Activated CD8-positive, alpha-beta T cell treated with anti-CD3 and anti-CD28 coated beads, Interleukin-2, amount 10 ng/mL, durations not matched to agents 7 days and 5 days (primary cell): ENCODE measurements around the gene STXBP6. TPM values are rescaled to one million over a fixed set of nuclear protein-coding genes. Genes with fewer than 3 reads are reported as not detected.

Experiments used
- ATAC-seq: fragments of 150-1000 bp; cut with Tn5 transposase; one replicate; pipeline ENCODE4 v1.10.0; 2021; ENCODE audit warnings: moderate library complexity
- CTCF ChIA-PET: fragments of 350-600 bp; sonication (Branson Sonifier 250); formaldehyde crosslinking; loops from one replicate; lab custom pipeline; 2021; ENCODE audit warnings: antibody characterized with exemption; lab: Charles Lee
- POLR2A ChIA-PET: fragments of 350-600 bp; sonication (Branson Sonifier 250); formaldehyde crosslinking; loops from one replicate; lab custom pipeline; 2021; ENCODE audit warnings: antibody characterized with exemption; lab: Charles Lee
- DNase-seq: peaks from one replicate; pipeline ENCODE4 v3.0.0-alpha.2; 2020
- H3K27ac Mint-ChIP-seq: one replicate; pipeline ENCODE4 v1.8.0; 2021; ENCODE audit warnings: mild to moderate bottlenecking, mixed read lengths
- H3K27me3 Mint-ChIP-seq: one replicate; pipeline ENCODE4 v1.8.0; 2021; ENCODE audit warnings: low read depth, mixed read lengths
- H3K36me3 Mint-ChIP-seq: one replicate; pipeline ENCODE4 v1.8.0; 2021; ENCODE audit warnings: low read depth, mixed read lengths
- H3K4me1 Mint-ChIP-seq: one replicate; pipeline ENCODE4 v1.8.0; 2021; ENCODE audit warnings: low read depth, mixed read lengths
- H3K4me3 Mint-ChIP-seq: one replicate; pipeline ENCODE4 v1.8.0; 2021; ENCODE audit warnings: mild to moderate bottlenecking, mixed read lengths
- H3K9me3 Mint-ChIP-seq: one replicate; pipeline ENCODE4 v1.8.0; 2022; ENCODE audit warnings: mixed read lengths; ENCODE audit not compliant: insufficient read depth
- total RNA-seq, 2 experiments: library from RNA; stranded (reverse); gene quantifications; one replicate each; pipeline ENCODE4 v1.2.3, GENCODE V29; 2021

Gene STXBP6
- total RNA-seq, 2 experiments from 2014 or later: not detected

DNA sequence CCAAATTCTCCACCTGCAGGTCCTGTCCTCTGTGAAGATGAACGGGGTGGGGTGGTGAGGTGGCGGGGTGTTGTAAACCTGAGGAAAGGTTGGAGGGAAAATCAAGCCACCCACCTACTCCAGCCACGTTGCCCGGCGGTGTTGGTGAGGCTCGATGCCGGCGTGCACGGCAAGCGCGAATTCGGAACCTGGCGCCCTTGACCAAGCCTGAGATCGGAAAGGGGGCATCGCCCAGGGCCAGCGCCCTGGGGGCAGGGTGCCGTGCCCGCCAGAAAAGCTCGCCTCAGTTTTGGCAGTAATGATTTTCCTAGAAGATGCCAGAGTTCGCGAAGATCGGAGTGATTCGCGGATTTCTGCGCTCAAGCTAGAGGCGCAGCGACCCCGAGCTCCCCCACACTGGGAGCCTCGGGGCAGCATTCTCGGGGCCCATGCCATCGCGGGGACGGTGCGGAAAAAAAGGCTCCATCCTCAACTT is 817 bp downstream of the STXBP6 start:
- no peak overlapping the region for H3K27ac Mint-ChIP-seq
- ATAC-seq (no peak), DNase-seq (no peak)
- H3K4me3 Mint-ChIP-seq: no peak overlapping the region
- H3K9me3 Mint-ChIP-seq: no peaks in the 10 kb centered on the region
- POLR2A ChIA-PET: no interaction called here
- CTCF ChIA-PET: no interaction called here
- peaks cover 54% of the 10 kb centered on the region for H3K27me3 Mint-ChIP-seq
- peaks cover 4% of the 10 kb centered on the region for H3K4me1 Mint-ChIP-seq
- no peaks in the 10 kb centered on the region for H3K36me3 Mint-ChIP-seq

DNA sequence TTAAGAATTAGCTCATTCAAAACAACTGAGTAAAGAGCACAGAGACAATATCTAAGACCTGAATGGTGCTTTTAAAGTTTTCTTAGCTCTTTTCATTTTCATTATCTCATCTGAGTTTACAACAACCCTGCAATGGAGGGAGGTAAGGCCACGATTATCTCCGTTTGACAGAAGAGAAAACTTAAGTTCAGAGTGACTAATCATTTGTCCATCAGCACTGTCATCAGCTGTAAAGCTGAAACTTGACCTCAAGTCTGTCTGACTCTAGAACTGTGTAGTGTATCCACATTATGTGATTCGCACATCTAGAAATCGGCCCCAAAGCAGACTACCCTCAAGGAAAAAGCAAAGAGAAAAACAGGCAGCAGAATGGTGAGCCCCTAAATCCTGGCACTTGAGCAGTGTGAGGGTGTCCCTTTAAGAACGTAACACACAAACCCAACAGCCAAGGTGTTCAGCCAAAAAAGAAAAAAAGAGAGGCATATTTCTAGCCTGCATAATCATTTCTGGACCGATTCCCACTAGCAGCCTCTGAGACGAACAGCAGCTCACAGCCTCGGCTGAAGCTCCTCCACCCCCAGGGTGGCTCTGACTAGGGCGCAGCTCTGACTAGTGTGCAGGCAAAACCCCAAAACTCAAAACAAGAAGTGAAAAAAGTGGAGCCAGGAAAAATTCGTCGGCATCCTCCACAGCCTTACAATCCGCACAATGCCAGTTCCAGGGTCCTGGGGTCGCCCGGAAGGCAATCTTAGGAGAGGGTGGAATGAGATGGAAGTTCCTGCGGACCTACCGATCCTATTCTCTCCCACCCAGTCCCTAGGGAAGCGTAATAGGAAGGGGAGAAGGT is 1.6 kb downstream of the STXBP6 start:
- peaks cover 54% of the 10 kb centered on the region for H3K27me3 Mint-ChIP-seq

DNA sequence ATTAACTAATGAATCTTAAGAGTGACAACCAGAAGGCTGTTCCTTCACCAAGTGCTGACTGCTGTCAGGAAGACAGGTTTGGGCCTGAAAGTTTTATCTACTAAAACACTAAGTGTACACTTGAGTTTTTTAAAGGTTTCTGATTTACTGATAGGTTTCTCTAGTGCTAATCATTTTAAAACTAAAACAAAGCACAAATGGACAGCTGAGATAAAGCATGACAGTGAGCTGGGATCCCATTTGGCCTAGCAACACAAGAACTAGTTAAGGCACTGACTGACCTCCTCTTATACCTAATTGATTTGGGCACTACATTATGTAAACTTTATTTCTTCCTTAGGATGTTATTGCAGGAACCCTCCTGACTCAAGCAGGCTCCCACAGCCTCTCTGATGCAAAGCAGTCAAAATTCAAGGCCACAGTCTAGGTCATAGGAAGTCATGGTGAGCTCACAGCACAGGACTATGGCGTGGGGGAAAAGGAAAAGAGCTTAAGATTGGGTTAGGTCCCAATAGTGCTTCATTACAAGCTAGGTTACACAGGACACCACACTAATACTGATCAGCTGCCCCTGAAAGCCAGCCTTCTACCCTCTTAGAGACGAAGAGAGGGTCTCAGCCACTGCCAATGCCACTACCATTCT is 3.5 kb downstream of the STXBP6 start:
- Mint-ChIP-seq H3K27me3 (peaks cover 43% of the 10 kb centered on the region), H3K9me3 (no peaks in the 10 kb centered on the region), H3K27ac (no peak overlapping the region), H3K36me3 (no peaks in the 10 kb centered on the region), H3K4me3 (no peak overlapping the region), H3K4me1 (peaks cover 4% of the 10 kb centered on the region)
- DNase-seq: no peak
- CTCF ChIA-PET: no interaction called here
- POLR2A ChIA-PET: no interaction called here
- ATAC-seq: no peak

More for the DNA sequence above, 1.6 kb downstream of the STXBP6 start:
- Mint-ChIP-seq H3K9me3 (no peaks in the 10 kb centered on the region), H3K36me3 (no peaks in the 10 kb centered on the region), H3K27ac (no peak overlapping the region), H3K4me3 (no peak overlapping the region), H3K4me1 (peaks cover 4% of the 10 kb centered on the region)
- no peak for ATAC-seq
- no peak for DNase-seq
- ChIA-PET CTCF (no interaction called here), POLR2A (no interaction called here)

DNA sequence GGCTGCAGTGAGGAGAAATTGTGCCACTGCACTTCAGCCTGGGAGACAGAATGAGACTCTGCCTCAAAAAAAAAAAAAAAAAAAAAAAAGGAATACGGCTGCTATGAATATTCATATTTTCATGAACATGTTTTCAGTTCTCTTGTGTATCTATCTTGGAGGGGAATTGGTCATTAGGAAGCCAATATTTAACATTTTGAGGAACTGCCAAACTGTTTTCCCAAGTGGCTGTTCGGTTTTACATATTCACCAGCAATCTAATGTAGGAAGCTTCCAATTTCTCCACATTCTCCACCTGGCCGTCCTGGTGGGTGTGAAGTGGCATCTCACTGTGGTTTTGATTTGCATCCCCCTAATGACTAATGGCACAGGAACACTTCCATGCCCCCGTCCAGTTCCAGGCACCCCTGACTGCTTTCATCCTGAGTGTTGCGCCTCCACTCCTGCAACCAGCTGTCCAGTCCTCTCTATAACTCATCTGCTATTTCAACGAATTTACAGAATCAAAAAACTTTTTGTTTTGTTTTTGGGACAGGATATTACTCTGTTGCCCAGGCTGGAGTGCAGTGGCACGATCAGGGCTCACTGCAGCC is 5.7 kb downstream of the STXBP6 start:
- no peak overlapping the region for H3K4me3 Mint-ChIP-seq
- no peaks in the 10 kb centered on the region for H3K36me3 Mint-ChIP-seq
- H3K9me3 Mint-ChIP-seq: no peaks in the 10 kb centered on the region
- ChIA-PET POLR2A (no interaction called here), CTCF (no interaction called here)
- ATAC-seq (no peak), DNase-seq (no peak)
- H3K27me3 Mint-ChIP-seq: peaks cover 28% of the 10 kb centered on the region
- H3K4me1 Mint-ChIP-seq: peaks cover 2% of the 10 kb centered on the region
- no peak overlapping the region for H3K27ac Mint-ChIP-seq

DNA sequence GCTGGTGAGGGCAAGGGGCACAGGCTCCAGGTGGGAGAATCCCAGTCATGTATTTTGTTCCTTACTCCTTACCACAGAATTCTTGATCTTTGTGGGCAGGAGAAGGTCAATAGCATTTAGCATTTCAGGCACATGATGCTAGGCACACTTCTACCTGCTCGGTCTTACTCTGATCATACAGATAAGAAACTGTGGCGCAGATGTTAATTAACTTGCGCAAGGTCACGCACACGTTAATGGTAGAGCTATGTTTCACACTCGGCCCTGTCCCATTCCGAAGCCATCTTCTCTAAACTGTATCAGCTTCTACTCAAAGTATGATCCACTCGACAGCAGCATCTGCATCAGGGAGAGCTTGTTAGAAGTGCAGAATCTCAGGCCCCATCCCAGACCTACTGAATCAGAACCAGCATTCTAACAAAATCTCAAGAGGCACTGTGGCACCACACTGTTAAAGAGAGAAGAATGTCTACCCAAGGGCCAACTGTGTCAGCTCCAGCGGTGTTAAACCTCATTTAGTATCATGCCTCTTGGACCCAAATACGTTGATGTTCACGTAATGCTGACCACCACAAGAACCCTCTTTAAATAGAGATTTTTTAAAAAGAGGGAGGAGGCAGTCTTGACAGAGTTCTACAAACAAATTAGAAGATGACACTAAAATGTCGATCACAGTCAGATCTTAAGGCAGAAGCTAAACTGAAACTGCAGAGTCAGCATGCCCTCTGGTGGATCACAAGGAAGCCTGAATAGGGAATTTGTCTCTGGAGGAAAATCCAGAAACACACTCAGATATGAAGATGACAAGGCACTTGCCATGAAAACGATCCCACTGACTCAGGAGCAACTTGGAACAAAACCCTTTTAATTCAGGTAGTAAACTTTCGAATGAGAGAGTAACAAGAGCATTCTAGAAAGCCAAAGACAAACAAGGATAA is 7.3 kb downstream of the STXBP6 start:
- Mint-ChIP-seq H3K36me3 (no peaks in the 10 kb centered on the region), H3K27ac (no peak overlapping the region), H3K4me1 (no peaks in the 10 kb centered on the region), H3K9me3 (no peaks in the 10 kb centered on the region), H3K4me3 (no peak overlapping the region), H3K27me3 (peaks cover 18% of the 10 kb centered on the region)
- ChIA-PET CTCF (no interaction called here), POLR2A (no interaction called here)
- no peak for ATAC-seq
- DNase-seq: no peak

DNA sequence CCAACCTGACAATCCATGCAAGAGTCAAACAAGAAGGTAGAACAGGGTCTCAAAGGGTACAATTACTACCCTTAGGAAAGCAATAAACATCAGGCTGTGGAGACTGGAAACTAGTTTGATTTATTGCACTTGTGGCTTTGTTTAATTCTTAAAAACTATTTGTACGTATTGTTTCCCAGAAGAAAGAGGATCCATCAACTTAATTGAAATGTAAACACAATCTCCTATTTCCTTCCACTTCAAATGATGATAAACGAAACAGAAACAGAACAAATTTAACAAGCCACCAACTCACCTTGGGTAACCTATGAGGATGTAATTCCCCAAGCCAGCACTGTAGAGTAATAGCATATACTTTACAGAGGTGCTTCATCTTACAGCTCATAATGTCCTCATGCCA is 8.0 kb downstream of the STXBP6 start:
- Mint-ChIP-seq H3K27me3 (peaks cover 13% of the 10 kb centered on the region), H3K9me3 (no peaks in the 10 kb centered on the region), H3K4me3 (no peak overlapping the region), H3K4me1 (no peaks in the 10 kb centered on the region), H3K27ac (no peak overlapping the region), H3K36me3 (no peaks in the 10 kb centered on the region)
- DNase-seq (no peak), ATAC-seq (no peak)
- ChIA-PET CTCF (no interaction called here), POLR2A (no interaction called here)

DNA sequence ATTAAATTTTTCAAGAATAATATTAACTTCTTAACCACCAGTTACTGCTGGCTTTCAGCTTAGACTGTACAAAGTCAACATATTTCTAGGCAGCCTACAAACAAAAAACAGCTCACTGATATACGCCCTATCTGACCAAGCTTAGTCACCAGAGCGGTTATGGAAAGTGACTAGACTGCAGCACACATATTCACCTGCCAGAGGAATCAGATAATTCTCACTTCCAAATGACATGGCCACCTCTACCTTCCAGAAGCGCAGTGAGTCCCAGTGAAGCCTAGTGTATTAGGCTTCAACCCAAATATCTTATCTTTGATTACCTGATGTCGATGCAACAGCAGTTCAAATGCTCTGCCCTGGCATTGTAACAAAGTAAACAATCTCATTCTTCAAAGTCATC is 8.5 kb downstream of the STXBP6 start:
- Mint-ChIP-seq H3K36me3 (no peaks in the 10 kb centered on the region), H3K27ac (no peak overlapping the region), H3K4me3 (no peak overlapping the region), H3K9me3 (no peaks in the 10 kb centered on the region), H3K4me1 (no peaks in the 10 kb centered on the region), H3K27me3 (peaks cover 11% of the 10 kb centered on the region)
- ATAC-seq: no peak
- CTCF ChIA-PET: no interaction called here
- DNase-seq: no peak
- POLR2A ChIA-PET: no interaction called here

DNA sequence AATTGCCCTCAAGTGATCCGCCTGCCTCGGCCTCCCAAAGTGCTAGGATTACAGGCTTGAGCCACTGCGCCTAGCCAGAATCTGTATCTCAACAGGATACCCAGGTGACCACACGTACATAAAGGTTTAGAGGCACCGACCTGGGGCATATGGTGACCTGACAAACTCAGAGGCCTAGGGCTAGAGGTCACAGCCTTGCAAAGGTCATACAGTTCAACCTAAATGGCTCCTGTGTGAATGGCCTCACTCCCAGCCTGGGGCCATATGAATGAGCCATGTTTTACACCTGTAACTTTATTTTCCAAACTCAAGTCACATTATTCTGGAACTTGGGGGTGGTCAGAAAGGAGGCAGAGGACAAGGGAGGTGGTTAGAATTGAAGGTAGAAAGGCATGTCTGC is 10.0 kb downstream of the STXBP6 start:
- Mint-ChIP-seq H3K27ac (no peak overlapping the region), H3K9me3 (no peaks in the 10 kb centered on the region), H3K4me3 (no peak overlapping the region), H3K27me3 (peaks cover 7% of the 10 kb centered on the region), H3K36me3 (no peaks in the 10 kb centered on the region), H3K4me1 (no peaks in the 10 kb centered on the region)
- ATAC-seq: no peak
- CTCF ChIA-PET: no interaction called here
- no peak for DNase-seq
- POLR2A ChIA-PET: no interaction called here

DNA sequence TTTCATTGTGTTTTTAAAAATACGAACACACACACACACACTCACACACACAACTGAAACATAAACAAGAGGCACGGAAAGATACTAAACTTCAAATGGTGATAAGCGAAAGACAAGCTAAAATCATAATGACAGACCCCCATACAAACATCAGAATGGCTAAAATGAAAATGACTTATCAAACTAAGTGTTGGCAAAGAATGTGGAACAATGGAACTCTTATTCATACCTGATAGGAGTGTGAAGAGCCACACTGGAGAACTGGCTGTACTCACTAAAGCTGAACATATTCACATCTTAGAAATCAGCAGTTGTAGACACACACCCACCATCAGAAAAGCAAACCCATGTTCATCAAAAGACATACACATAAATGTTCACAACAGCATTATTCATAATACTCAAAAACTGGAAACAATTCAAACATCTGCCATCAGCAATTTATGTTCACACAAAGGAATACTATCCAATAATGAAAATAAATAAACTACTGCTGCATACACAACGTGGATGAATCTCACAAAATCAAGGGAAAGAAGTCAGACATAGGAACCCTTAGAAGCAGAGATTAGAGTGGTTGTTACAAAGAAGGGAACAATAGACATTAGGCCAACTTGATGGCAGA is 11.8 kb downstream of the STXBP6 start:
- ATAC-seq (no peak), DNase-seq (no peak)
- CTCF ChIA-PET: no interaction called here
- H3K36me3 Mint-ChIP-seq: no peaks in the 10 kb centered on the region
- H3K27me3 Mint-ChIP-seq: peaks cover 3% of the 10 kb centered on the region
- H3K4me3 Mint-ChIP-seq: no peak overlapping the region
- POLR2A ChIA-PET: no interaction called here
- H3K27ac Mint-ChIP-seq: no peak overlapping the region
- H3K9me3 Mint-ChIP-seq: no peaks in the 10 kb centered on the region
- no peaks in the 10 kb centered on the region for H3K4me1 Mint-ChIP-seq

DNA sequence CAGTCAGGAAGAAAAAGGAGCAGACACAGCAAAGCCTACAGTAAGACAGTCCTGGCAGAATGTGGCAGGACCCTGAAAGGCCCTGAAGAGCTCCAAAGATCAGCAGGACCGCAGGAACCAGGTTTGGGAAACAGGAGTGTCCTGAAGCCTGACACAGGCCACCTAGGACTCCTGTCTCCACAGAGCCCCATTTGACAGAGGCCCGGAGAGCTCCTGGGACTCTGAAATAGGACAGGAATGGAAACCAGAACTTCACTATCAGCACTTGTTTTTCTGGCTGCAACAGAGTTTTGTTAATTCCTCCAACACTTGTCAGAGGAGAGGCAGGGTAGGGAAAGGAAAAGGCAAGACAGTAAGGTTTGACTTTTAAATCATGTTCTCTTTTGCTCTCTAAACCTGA is 12.9 kb downstream of the STXBP6 start:
- ATAC-seq (no peak), DNase-seq (no peak)
- Mint-ChIP-seq H3K4me3 (no peak overlapping the region), H3K9me3 (no peaks in the 10 kb centered on the region), H3K36me3 (no peaks in the 10 kb centered on the region), H3K4me1 (no peaks in the 10 kb centered on the region), H3K27ac (no peak overlapping the region), H3K27me3 (peaks cover 3% of the 10 kb centered on the region)
- ChIA-PET CTCF (no interaction called here), POLR2A (no interaction called here)
